Activated CD4-positive, CD25-positive, alpha-beta regulatory T cell treated with anti-CD3 and anti-CD28 coated beads, Interleukin-2, amount 50 U/mL, for 72 hours (primary cell): ENCODE measurements around the gene GMDS.

Experiments
- DNase-seq: peaks from one replicate; pipeline ENCODE4 v3.0.0; 2021

Gene GMDS

GRCh38 chr6:1617466-1618310, 627.7 kb downstream of the GMDS start:
- DNase-seq: no peak

- DNase-seq: no peak
These were observed 628.5 kb downstream of the GMDS start for GRCh38 chr6:1616701-1617463.

- no peak for DNase-seq
These were observed 629.5 kb downstream of the GMDS start for GRCh38 chr6:1615853-1616420.

DNA sequence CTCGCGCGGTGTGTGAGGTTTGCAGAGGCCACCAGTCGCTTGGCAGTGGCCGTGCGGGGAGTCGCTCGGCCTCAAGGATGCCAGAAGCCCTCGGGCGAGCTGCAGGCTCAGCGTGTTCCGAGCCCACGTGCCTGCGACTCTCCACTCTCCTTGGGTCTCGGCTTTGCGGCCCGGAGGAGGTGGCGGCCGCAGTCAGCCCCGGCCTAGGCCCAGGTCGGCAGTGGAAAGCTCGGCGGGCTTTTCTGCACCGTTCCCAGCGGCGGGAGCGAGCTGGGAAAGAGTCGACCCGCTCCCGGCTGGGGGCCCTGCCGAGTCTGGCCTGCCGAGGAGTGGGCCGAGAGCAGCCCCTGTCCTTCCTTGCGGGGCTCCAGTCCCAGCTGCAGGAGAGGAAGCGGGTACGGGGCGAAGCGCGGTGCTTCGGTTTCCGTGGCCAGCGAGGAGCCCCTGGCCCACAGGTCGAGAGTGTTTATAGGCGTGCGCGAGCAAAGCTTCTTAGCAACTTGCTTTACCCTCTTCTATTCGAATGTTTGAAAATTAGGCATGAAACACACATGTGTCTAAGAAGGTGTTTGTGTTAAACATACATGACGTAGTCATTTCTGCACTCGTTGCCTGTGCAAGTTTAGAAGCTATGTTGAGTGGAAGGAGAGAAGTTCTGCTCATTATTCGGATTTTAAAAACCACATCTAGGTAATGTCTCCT, 630.1 kb downstream of the GMDS start:
- DNase-seq: no peak

- no peak for DNase-seq
These were observed 630.8 kb downstream of the GMDS start for GRCh38 chr6:1614448-1615150.

- DNase-seq: no peak
These were observed 631.5 kb downstream of the GMDS start for GRCh38 chr6:1613688-1614447.

GRCh38 chr6:1613346-1613687, 632.1 kb downstream of the GMDS start:
- DNase-seq: no peak

DNA sequence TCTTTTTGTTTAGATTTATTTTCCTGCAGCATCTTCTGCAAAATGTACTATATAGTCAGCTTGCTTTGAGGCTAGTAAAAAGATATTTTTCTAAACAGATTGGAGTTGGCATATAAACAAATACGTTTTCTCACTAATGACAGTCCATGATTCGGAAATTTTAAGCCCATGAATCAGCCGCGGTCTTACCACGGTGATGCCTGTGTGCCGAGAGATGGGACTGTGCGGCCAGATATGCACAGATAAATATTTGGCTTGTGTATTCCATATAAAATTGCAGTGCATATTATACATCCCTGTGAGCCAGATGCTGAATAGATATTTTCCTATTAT, 632.5 kb downstream of the GMDS start:
- DNase-seq: no peak

GRCh38 chr6:1612299-1612973, 633.0 kb downstream of the GMDS start:
- DNase-seq: no peak

- DNase-seq: no peak
These were observed 633.7 kb downstream of the GMDS start for GRCh38 chr6:1611572-1612298.

- DNase-seq: no peak
These were observed 634.2 kb downstream of the GMDS start for GRCh38 chr6:1611322-1611571.

- no peak for DNase-seq
These were observed 634.7 kb downstream of the GMDS start for GRCh38 chr6:1610497-1611321.

DNA sequence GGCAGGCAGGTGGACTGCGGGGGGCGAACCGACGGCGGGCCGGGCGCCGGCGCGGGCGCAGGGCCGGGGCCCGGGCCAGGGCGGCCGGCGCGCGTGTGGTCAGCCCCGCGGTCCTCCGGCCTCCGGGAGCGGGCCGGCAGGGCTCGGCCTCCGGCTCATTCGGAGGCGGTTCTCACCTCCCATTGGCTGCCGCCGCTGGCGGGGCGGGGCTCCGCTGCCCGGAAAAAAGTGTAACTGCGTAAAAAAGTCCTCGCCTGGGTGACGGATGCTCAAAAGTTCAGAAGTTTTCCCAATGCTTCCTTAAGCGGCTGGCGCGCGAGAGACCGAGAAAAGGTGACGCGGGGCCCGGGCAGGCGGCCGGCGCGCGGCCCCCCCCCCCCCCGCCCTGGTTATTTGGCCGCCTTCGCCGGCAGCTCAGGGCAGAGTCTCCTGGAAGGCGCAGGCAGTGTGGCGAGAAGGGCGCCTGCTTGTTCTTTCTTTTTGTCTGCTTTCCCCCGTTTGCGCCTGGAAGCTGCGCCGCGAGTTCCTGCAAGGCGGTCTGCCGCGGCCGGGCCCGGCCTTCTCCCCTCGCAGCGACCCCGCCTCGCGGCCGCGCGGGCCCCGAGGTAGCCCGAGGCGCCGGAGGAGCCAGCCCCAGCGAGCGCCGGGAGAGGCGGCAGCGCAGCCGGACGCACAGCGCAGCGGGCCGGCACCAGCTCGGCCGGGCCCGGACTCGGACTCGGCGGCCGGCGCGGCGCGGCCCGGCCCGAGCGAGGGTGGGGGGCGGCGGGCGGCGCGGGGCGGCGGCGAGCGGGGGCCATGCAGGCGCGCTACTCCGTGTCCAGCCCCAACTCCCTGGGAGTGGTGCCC, 635.5 kb downstream of the GMDS start, which contains the start of gene FOXC1:
Gene FOXC1 (plus strand): TSS at position 268 of the 849 bp plus-strand sequence. CDS start 531 bp downstream, at position 799.
- no peak for DNase-seq

DNA sequence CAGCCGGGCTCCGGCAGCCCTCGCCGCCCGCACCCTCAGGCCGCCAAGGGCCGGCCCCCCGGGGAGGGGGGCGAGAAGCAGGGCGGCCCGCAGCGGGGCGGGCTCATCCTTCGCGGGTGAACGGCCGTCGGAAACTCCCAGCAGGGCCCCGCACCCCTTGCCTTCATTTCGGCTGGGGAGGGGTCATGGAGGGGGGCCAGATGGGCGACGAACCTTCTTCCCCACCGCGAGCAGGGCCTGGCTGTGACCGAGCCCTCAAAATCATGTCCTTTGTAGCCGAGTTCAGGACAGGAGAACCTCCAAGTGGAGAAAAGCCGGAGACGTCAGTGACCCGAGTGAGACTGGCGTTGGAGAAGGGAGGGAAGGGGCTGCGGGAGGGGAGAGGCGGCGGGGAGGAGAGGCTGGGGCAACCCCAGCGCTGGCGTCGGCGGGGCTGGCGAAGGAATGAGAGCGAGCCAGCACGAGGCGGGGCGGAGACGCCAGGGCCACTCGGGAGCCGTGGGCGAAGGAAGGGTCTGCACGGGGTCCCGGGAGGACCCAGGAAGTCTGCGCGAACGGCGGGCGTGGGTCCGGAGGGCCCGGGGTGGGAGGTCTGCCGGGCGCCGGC, 636.3 kb downstream of the GMDS start:
- no peak for DNase-seq

GRCh38 chr6:1608222-1609040, 637.0 kb downstream of the GMDS start:
- DNase-seq: no peak

DNA sequence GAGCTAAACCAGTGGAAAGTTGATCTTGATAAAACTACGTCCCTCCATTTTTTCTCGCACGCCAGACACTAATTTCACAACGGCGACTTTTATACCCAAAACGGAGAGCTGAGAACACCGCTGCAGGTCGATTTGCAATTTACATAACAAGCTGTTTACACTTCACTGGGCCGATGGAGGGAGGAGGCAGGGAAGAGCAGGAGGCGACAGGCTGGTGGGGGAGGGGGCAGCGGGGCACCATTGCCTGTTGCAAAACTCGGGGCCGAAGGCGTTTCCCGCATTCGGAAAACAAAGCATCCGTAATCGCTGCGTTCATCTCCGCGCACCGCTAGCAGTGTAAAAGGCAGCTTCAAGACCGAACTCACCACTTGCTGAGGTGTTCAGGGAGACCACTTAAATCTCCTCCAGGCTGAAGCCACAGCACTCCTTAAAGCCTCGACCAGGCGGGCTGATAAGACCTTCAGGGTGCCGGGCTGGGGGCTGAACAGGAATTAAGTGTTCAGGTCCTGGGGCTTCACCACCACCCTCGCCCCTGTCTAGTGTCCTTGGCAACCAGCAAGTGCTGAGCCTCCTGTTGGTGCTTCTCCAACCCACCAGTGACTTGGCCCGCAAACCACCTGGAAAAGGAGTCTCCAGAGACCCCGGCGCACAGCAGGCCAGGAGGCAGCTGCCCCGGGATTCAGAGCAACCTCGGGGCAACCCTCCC, 637.7 kb downstream of the GMDS start:
- DNase-seq: no peak
